K562 (cell line): ENCODE results near the gene EPB41L2. TPM values are rescaled to one million over a fixed set of nuclear protein-coding genes. Genes with fewer than 3 reads are reported as not detected.

Source experiments
- ATAC-seq: fragments of 200-7000 bp; cut with Tn5 transposase; 3 replicates; pipeline ENCODE4 v1.9.1; 2020; ENCODE audit warnings: moderate library complexity
- BruUV-seq: library from RNA; stranded (reverse); fragments of 400-500 nt; replicated peaks from 2 replicates; lab custom pipeline; 2021; lab: Mats Ljungman, UMichigan
- CTCF ChIA-PET: fragments of 300-600 bp; formaldehyde crosslinking; extraction: SDS; loops from one replicate; lab custom pipeline; 2021; ENCODE audit warnings: low intra/inter-chr PET ratio; lab: Yijun Ruan, JAX
- POLR2A ChIA-PET: fragments of 300-600, 350-650 bp; sonication (Branson Sonifier 250); formaldehyde crosslinking; extraction: SDS; loops from one replicate; lab custom pipeline; 2021; ENCODE audit warnings: antibody characterized with exemption, inconsistent platforms; lab: Yijun Ruan, JAX
- DNase-seq, 4 experiments: peaks; one replicate each; pipeline versions ENCODE4 v3.0.0 to v3.0.0-alpha.2; 2011 to 2018; ENCODE audit warnings: low spot score in 3 of 4, mixed read lengths in 3 of 4; ENCODE audit errors: extremely low read depth in 1 of 4
- FAIRE-seq: peaks from 2 replicates; lab custom pipeline; 2011; peaks lifted over from hg19 to GRCh38; lab: Jason Lieb, UNC
- H2AFZ ChIP-seq: 2 replicates; pipeline ENCODE4 v1.6.0; 2011; ENCODE audit warnings: low read depth, low read length, control low read depth, inconsistent platforms
- H3K27ac ChIP-seq: fragments of 200-600 bp; 3 replicates; pipeline ENCODE4 v1.8.0; 2011; ENCODE audit warnings: low read depth, mild to moderate bottlenecking, control low read depth, inconsistent platforms, low read length, moderate library complexity, mixed read lengths; ENCODE audit errors: extremely low read depth
- H3K27me3 ChIP-seq, 2 experiments: fragments of 300-600 bp in 1 of 2; 2 replicates in 1 of 2; 3 replicates in 1 of 2; pipeline versions ENCODE4 v1.6.0 to v1.8.0; 2011; ENCODE audit warnings: inconsistent platforms in 2 of 2, low read length in 2 of 2, mild to moderate bottlenecking in 1 of 2, mixed read lengths in 1 of 2, moderate library complexity in 1 of 2; ENCODE audit not compliant: control insufficient read depth in 2 of 2, insufficient read depth in 2 of 2
- H3K36me3 ChIP-seq: fragments of 300-600 bp; 3 replicates; pipeline ENCODE4 v1.8.0; 2011; ENCODE audit warnings: mild to moderate bottlenecking, low read length, inconsistent platforms; ENCODE audit not compliant: control insufficient read depth, insufficient read depth
- H3K4me1 ChIP-seq, 2 experiments: fragments of 200-600 bp in 1 of 2; replicated peaks in 1 of 2; 2 replicates in 1 of 2; 3 replicates in 1 of 2; pipeline versions ENCODE4 v1.5.1 to v1.8.0; 2011; ENCODE audit warnings: inconsistent platforms in 2 of 2, low read length in 2 of 2, mild to moderate bottlenecking in 1 of 2, mixed read lengths in 1 of 2, moderate library complexity in 1 of 2; ENCODE audit not compliant: control insufficient read depth in 2 of 2, insufficient read depth in 2 of 2
- H3K4me2 ChIP-seq: 2 replicates; pipeline ENCODE4 v1.6.1; 2011; ENCODE audit warnings: low read length, control low read depth, inconsistent platforms, mixed read lengths; ENCODE audit not compliant: insufficient read depth
- H3K4me3 ChIP-seq: fragments of 200-600 bp; sonication (generic), shearing (Covaris generic); 2 replicates; pipeline ENCODE4 v1.5.1; 2016; ENCODE audit warnings: control low read depth, inconsistent platforms
- H3K79me2 ChIP-seq: fragments of 200-600 bp; 3 replicates; pipeline ENCODE4 v1.8.0; 2011; ENCODE audit warnings: low read length, inconsistent platforms; ENCODE audit not compliant: control insufficient read depth, insufficient read depth
- H3K9ac ChIP-seq, 2 experiments: 2 replicates each; pipeline versions ENCODE4 v1.6.0 to v1.6.1; 2011; ENCODE audit warnings: low read depth in 2 of 2, low read length in 2 of 2, control low read depth in 1 of 2, inconsistent platforms in 1 of 2, mild to moderate bottlenecking in 1 of 2, mixed read lengths in 1 of 2; ENCODE audit not compliant: insufficient read depth in 1 of 2
- H3K9me1 ChIP-seq: one replicate; pipeline ENCODE4 v1.6.0; 2011; ENCODE audit warnings: inconsistent platforms, mild to moderate bottlenecking, low read length, moderate library complexity; ENCODE audit not compliant: control insufficient read depth, insufficient read depth
- H3K9me3 ChIP-seq: replicated peaks from 2 replicates; pipeline ENCODE4 v1.5.1; 2011; ENCODE audit warnings: low read depth, low read length, inconsistent platforms; ENCODE audit not compliant: control insufficient read depth, insufficient read depth
- H4K20me1 ChIP-seq: replicated peaks from 2 replicates; pipeline ENCODE4 v1.6.1; 2011; ENCODE audit warnings: low read length, inconsistent platforms, mixed read lengths; ENCODE audit not compliant: control insufficient read depth, insufficient read depth
- CAMTA2 ChIP-seq: fragments of 250-450 bp; sonication (Bioruptor Pico); conservative IDR thresholded peaks from 2 replicates; pipeline ENCODE4 v1.5.1; 2022
- CBFA2T2 ChIP-seq: fragments of 450-650 bp; conservative IDR thresholded peaks from 2 replicates; pipeline ENCODE4 v1.6.1; 2017; ENCODE audit warnings: mild to moderate bottlenecking
- CBX1 ChIP-seq: sonication (generic); IDR thresholded peaks from 2 replicates; pipeline ENCODE4 v1.6.1; 2016; ENCODE audit warnings: antibody characterized with exemption, low read depth, mild to moderate bottlenecking
- CC2D1A ChIP-seq: fragments of 450-650 bp; IDR thresholded peaks from 2 replicates; pipeline ENCODE4 v1.6.1; 2017; ENCODE audit warnings: mild to moderate bottlenecking
- DMBX1 ChIP-seq: fragments of 250-450 bp; sonication (Bioruptor Pico); IDR thresholded peaks from 2 replicates; pipeline ENCODE4 v1.8.0; 2022; ENCODE audit warnings: inconsistent platforms, mild to moderate bottlenecking, moderate library complexity, borderline replicate concordance
- HNRNPLL ChIP-seq: fragments of 200-400 bp; formaldehyde crosslinking; IDR thresholded peaks from 2 replicates; pipeline ENCODE4 v1.6.1; 2017; ENCODE audit warnings: low read length, low read depth, mild to moderate bottlenecking; ENCODE audit not compliant: poor library complexity, severe bottlenecking
- MAFG ChIP-seq: fragments of 450-650 bp; conservative IDR thresholded peaks from 2 replicates; pipeline ENCODE4 v1.6.1; 2016; ENCODE audit warnings: missing genetic modification characterization, missing compliant biosample characterization
- MITF ChIP-seq: IDR thresholded peaks from 2 replicates; pipeline ENCODE4 v1.6.1; 2014; ENCODE audit warnings: antibody characterized with exemption
- NR2C1 ChIP-seq, 2 experiments: fragments of 450-650 bp; IDR thresholded peaks; 2 replicates each; pipeline ENCODE4 v1.6.1; 2017; ENCODE audit warnings: mild to moderate bottlenecking in 2 of 2, antibody characterized with exemption in 1 of 2, inconsistent platforms in 1 of 2, missing compliant biosample characterization in 1 of 2, missing genetic modification characterization in 1 of 2
- RAD51 ChIP-seq: fragments of 450-650 bp; IDR thresholded peaks from 2 replicates; pipeline ENCODE4 v1.7.1; 2016; ENCODE audit warnings: low read depth, mild to moderate bottlenecking, borderline replicate concordance
- RBM39 ChIP-seq: fragments of 200-400 bp; formaldehyde crosslinking; optimal IDR thresholded peaks from 2 replicates; pipeline ENCODE3; 2018; ENCODE audit warnings: low read depth, low read length
- SMARCC2 ChIP-seq: fragments of 450-650 bp; IDR thresholded peaks from 2 replicates; pipeline ENCODE4 v1.6.1; 2017; ENCODE audit warnings: antibody characterized with exemption, moderate library complexity, mild to moderate bottlenecking, low read depth
- UBTF ChIP-seq, 2 experiments: IDR thresholded peaks; 2 replicates each; pipeline ENCODE4 v1.6.1; 2012; ENCODE audit warnings: improper control_type of control experiment in 2 of 2, low read depth in 2 of 2, low read length in 2 of 2, borderline replicate concordance in 1 of 2
- ZBED1 ChIP-seq: IDR thresholded peaks from 2 replicates; pipeline ENCODE4 v1.6.1; 2014
- WGBS: fragments of 100-300 bp; shearing (Covaris generic); methylation state at CpG from one replicate; pipeline ENCODE4 v1.1.6; 2016; ENCODE audit warnings: low coverage, mixed read lengths; ENCODE audit not compliant: insufficient coverage; ENCODE audit errors: missing lambda C conversion rate; 5-methylcytosine and 5-hydroxymethylcytosine counted together
- in situ Hi-C: fragments of 300-500 bp; cut with MboI; formaldehyde crosslinking; loops from 4 replicates; pipeline ENCODE4 v1.15.0; 2018; ENCODE audit warnings: inconsistent platforms, mixed read lengths
- intact Hi-C: fragments of 100-400 bp; cut with micrococcal nuclease; formaldehyde crosslinking; loops from 2 replicates; pipeline ENCODE4 v1.14.2; 2022
- polyA plus RNA-seq, 8 experiments: library from polyadenylated mRNA; depleted of rRNA in 4 of 8; stranded (reverse) in 5 of 8; unstranded in 3 of 8; fragments of >200 nt; fragmentation: Nextera tagmentation in 2 of 8; fragmentation: Illumina TruSeq in 1 of 8; extraction: Ambion mirVana in 2 of 8; extraction: Trizol in 1 of 8; gene quantifications; 2 replicates each; pipeline versions ENCODE4 v1.2.1 to v1.2.3, GENCODE V29; 2011 to 2014; ENCODE audit warnings: inconsistent platforms in 1 of 8, missing spikeins in 1 of 8
- total RNA-seq, 7 experiments: library from RNA; depleted of rRNA in 6 of 7; stranded (reverse); fragments of >200 nt in 6 of 7; fragmentation: Illumina TruSeq in 2 of 7; extraction: Trizol in 2 of 7; gene quantifications; 2 replicates each; pipeline versions ENCODE4 v1.2.1 to v1.2.3, GENCODE V29; 2011 to 2021; ENCODE audit warnings: low replicate concordance in 1 of 7
- TF ChIP-seq, protein P1 (sequence below): fragments of 250-450 bp; sonication (Bioruptor Pico); IDR thresholded peaks from 2 replicates; pipeline ENCODE4 v1.5.0; 2021; ENCODE audit warnings: mild to moderate bottlenecking, borderline replicate concordance

The EPB41L2 gene
- total and polyA plus RNA-seq, 9 of the 15 experiments (the other 6 are each of a cell fraction or from before 2014, with no cell fraction given) = 5.1 to 53.6 (median 25.0) TPM

GRCh38 chr6:131039345-131039680 lies 23.7 kb downstream of the EPB41L2 start (continued):
- no peak for TF ChIP-seq UBTF (IDR thresholded peaks at IDR 0.05; ENCODE audit: borderline replicate concordance in 1 of 2, low read depth in 2 of 2, low read length in 2 of 2)
- TF ChIP-seq SMARCC2 = no peak
- TF ChIP-seq CC2D1A = no peak
- TF ChIP-seq NR2C1 (IDR thresholded peaks at IDR 0.05) = no peak
- TF ChIP-seq NR2C1 (tag; IDR thresholded peaks at IDR 0.05) = no peak
- TF ChIP-seq HNRNPLL = no peak
- TF ChIP-seq CBX1 = no peak

DNA sequence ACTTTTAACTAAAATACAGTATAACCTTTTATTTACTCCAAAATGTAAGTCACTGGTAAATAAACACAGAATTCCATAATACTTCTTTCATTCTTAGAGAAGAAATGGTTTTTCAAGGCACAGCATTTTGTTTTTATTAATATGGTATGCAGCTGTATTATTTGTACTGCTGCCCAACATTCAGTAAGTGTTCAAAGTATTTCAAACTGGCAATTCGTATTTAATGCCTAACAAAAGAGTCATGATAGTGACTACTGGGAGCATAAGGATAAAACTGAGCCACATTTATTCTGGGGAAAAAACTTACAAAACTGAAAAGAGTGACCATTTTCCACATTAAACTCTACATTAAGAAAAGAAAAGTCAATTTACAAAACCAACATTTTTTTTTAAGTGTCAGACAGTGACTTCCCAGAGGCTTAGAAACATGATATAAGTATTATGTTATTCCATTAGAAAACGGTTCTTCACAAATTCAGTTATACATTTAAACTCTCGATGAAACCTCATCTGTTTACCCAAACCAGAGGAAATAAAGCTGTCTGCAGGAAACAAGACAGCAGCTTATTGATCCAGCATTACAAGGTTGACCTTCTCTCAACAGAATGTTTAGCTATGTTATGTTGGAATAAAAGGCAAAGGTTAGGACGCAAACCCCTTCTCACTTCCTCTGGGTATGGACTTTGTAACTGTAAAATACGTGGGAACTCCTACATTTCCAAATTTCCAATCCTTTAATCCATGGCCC lies 24.3 kb downstream of the EPB41L2 start:
- no peaks in the 10 kb centered on the region for H3K9me3 ChIP-seq
- H2AFZ ChIP-seq = no peak overlapping the region
- H3K9me1 ChIP-seq = no peaks in the 10 kb centered on the region
- DNase-seq (no peak), FAIRE-seq (no peak), ATAC-seq (no peak)
- ChIA-PET CTCF (no interaction called here), POLR2A (interaction anchor here (0.6 kb wide), 1 partner anchor 14 kb away, joined by 4 read pairs; no protein-coding TSS in a partner anchor)
- in situ Hi-C loops = no loop called here
- no peak overlapping the region for H3K4me2 ChIP-seq
- no peaks in the 10 kb centered on the region for H3K27me3 ChIP-seq
- no peak overlapping the region for H3K9ac ChIP-seq
- H3K4me3 ChIP-seq = no peak overlapping the region
- intact Hi-C loops = no loop called here
- H4K20me1 ChIP-seq = no peaks in the 10 kb centered on the region
- no peak overlapping the region for H3K27ac ChIP-seq
- no TSS peak for BruUV-seq
- peaks cover 13% of the 10 kb centered on the region for H3K79me2 ChIP-seq
- no peaks in the 10 kb centered on the region for H3K4me1 ChIP-seq
- WGBS = 24% methylated on average over 5 of the region's 5 CpGs
- H3K36me3 ChIP-seq = no peaks in the 10 kb centered on the region
- no peak for TF ChIP-seq DMBX1 (CRISPR knock-in tag)
- TF ChIP-seq MITF = no peak
- no peak for TF ChIP-seq MAFG
- TF ChIP-seq RAD51 = no peak
- no peak for TF ChIP-seq CBFA2T2
- no peak for TF ChIP-seq RBM39
- TF ChIP-seq ZBED1 = no peak
- TF ChIP-seq, protein P1, sequence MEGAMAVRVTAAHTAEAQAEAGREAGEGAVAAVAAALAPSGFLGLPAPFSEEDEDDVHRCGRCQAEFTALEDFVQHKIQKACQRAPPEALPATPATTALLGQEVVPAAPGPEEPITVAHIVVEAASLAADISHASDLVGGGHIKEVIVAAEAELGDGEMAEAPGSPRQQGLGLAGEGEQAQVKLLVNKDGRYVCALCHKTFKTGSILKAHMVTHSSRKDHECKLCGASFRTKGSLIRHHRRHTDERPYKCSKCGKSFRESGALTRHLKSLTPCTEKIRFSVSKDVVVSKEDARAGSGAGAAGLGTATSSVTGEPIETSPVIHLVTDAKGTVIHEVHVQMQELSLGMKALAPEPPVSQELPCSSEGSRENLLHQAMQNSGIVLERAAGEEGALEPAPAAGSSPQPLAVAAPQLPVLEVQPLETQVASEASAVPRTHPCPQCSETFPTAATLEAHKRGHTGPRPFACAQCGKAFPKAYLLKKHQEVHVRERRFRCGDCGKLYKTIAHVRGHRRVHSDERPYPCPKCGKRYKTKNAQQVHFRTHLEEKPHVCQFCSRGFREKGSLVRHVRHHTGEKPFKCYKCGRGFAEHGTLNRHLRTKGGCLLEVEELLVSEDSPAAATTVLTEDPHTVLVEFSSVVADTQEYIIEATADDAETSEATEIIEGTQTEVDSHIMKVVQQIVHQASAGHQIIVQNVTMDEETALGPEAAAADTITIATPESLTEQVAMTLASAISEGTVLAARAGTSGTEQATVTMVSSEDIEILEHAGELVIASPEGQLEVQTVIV (CRISPR knock-in tag) = no peak
- no peak for TF ChIP-seq HNRNPLL
- no peak for TF ChIP-seq CAMTA2 (CRISPR knock-in tag)
